PC-9 (cell line): ENCODE data around the gene ANKRD39. TPM values are rescaled to one million over a fixed set of nuclear protein-coding genes. Genes with fewer than 3 reads are reported as not detected.

Experiments
- BruUV-seq: library from RNA; stranded (reverse); fragments of 400-500 nt; replicated peaks from 2 replicates; lab custom pipeline; 2021; lab: Mats Ljungman, UMichigan
- CTCF ChIA-PET: fragments of 300-600 bp; sonication (Branson Sonifier 250); formaldehyde crosslinking; loops from one replicate; lab custom pipeline; 2022; ENCODE audit warnings: antibody characterized with exemption; lab: Charles Lee
- POLR2A ChIA-PET: fragments of 300-600 bp; sonication (Branson Sonifier 250); formaldehyde crosslinking; loops from one replicate; lab custom pipeline; 2022; ENCODE audit warnings: antibody characterized with exemption; ENCODE audit not compliant: unreplicated experiment; lab: Charles Lee
- DNase-seq, 2 experiments: peaks; one replicate each; pipeline versions ENCODE4 v3.0.0 to v3.0.0-alpha.2; 2015 to 2022; ENCODE audit warnings: mixed read lengths in 1 of 2
- H2AFZ ChIP-seq: fragments of 200-600 bp; sonication (generic); 2 replicates; pipeline ENCODE4 v1.8.1; 2017; ENCODE audit warnings: antibody characterized with exemption
- H3F3A ChIP-seq: fragments of 200-600 bp; sonication (generic); 2 replicates; pipeline ENCODE4 v1.8.1; 2017; ENCODE audit warnings: antibody characterized with exemption, mild to moderate bottlenecking, low read depth; ENCODE audit not compliant: insufficient read depth
- H3K27ac ChIP-seq: fragments of 200-600 bp; sonication (generic); 2 replicates; pipeline ENCODE4 v1.6.1; 2016; ENCODE audit warnings: mixed run types
- H3K27me3 ChIP-seq: fragments of 200-600 bp; sonication (generic); 2 replicates; pipeline ENCODE4 v1.6.1; 2016; ENCODE audit warnings: low read depth, mixed run types; ENCODE audit not compliant: insufficient read depth
- H3K36me3 ChIP-seq: fragments of 200-600 bp; sonication (generic); 2 replicates; pipeline ENCODE4 v1.6.1; 2016; ENCODE audit warnings: low read depth, mixed run types
- H3K4me1 ChIP-seq: fragments of 200-600 bp; sonication (generic); replicated peaks from 2 replicates; pipeline ENCODE4 v1.6.1; 2016; ENCODE audit warnings: mixed run types; ENCODE audit not compliant: insufficient read depth
- H3K4me2 ChIP-seq: fragments of 200-600 bp; sonication (generic); 2 replicates; pipeline ENCODE4 v1.6.1; 2017; ENCODE audit warnings: mixed run types
- H3K4me3 ChIP-seq: fragments of 200-600 bp; sonication (generic); 2 replicates; pipeline ENCODE4 v1.6.1; 2016; ENCODE audit warnings: mixed run types
- H3K79me2 ChIP-seq: fragments of 200-600 bp; sonication (generic); 2 replicates; pipeline ENCODE4 v1.6.1; 2017; ENCODE audit warnings: low read depth, mixed run types
- H3K9me2 ChIP-seq: fragments of 200-600 bp; sonication (generic); 2 replicates; pipeline ENCODE4 v1.8.1; 2017; ENCODE audit warnings: mild to moderate bottlenecking; ENCODE audit not compliant: insufficient read depth
- H3K9me3 ChIP-seq: fragments of 200-600 bp; sonication (generic); 2 replicates; pipeline ENCODE4 v1.8.1; 2016; ENCODE audit warnings: low read depth; ENCODE audit not compliant: insufficient read depth
- H4K20me1 ChIP-seq: fragments of 200-600 bp; sonication (generic); 2 replicates; pipeline ENCODE4 v1.8.1; 2017; ENCODE audit not compliant: insufficient read depth
- CTCF ChIP-seq: fragments of 200-600 bp; sonication (generic); conservative IDR thresholded peaks from 2 replicates; pipeline ENCODE4 v1.6.1; 2017; ENCODE audit warnings: mixed run types, antibody characterized with exemption, mild to moderate bottlenecking, moderate library complexity
- EZH2 ChIP-seq: fragments of 200-600 bp; sonication (generic); IDR thresholded peaks from 2 replicates; pipeline ENCODE4 v1.8.0; 2017; ENCODE audit warnings: antibody characterized with exemption, low read depth
- intact Hi-C: fragments of 100-400 bp; cut with micrococcal nuclease; formaldehyde crosslinking; loops from one replicate; pipeline ENCODE4 v1.10.0; 2022; ENCODE audit not compliant: unreplicated experiment
- total RNA-seq: library from RNA; stranded (reverse); gene quantifications from 2 replicates; pipeline ENCODE4 v1.2.3, GENCODE V29; 2021

ANKRD39 gene
- total RNA-seq, 1 experiment from 2014 or later: 19.0 TPM

GRCh38 chr2:96882230-96882629, 24.4 kb upstream of the ANKRD39 start:
- Histone ChIP-seq H3K4me2 (peak overlapping the region; percentile 35; the same call in 1 of the 2 replicates), H3K36me3 (no peaks in the 10 kb centered on the region)
- DNase-seq: no peak

GRCh38 chr2:96881349-96882195, 23.8 kb upstream of the ANKRD39 start:
- TF ChIP-seq EZH2 (no peak), CTCF (no peak)
- peak overlapping the region; percentile 35 for H3K4me2 ChIP-seq
- H3K4me1 ChIP-seq: peaks cover 87% of the 10 kb centered on the region
- no peaks in the 10 kb centered on the region for H3K9me3 ChIP-seq
- H3K79me2 ChIP-seq: no peaks in the 10 kb centered on the region
- no peak overlapping the region for H3K27ac ChIP-seq
- intact Hi-C loops: no loop called here
- no peaks in the 10 kb centered on the region for H4K20me1 ChIP-seq
- H3K9me2 ChIP-seq: no peaks in the 10 kb centered on the region
- no peaks in the 10 kb centered on the region for H3K36me3 ChIP-seq
- ChIA-PET POLR2A (no interaction called here), CTCF (no interaction called here)
- H2AFZ ChIP-seq: no peak overlapping the region
- no peaks in the 10 kb centered on the region for H3K27me3 ChIP-seq
- no peak for DNase-seq
- peaks cover 19% of the 10 kb centered on the region for H3F3A ChIP-seq
- BruUV-seq: no TSS peak
- no peak overlapping the region for H3K4me3 ChIP-seq

More at GRCh38 chr2:96882230-96882629, 24.4 kb upstream of the ANKRD39 start:
- Histone ChIP-seq H3K4me1 (peaks cover 87% of the 10 kb centered on the region), H3F3A (peaks cover 26% of the 10 kb centered on the region), H3K79me2 (no peaks in the 10 kb centered on the region), H3K9me2 (no peaks in the 10 kb centered on the region), H3K9me3 (no peaks in the 10 kb centered on the region), H4K20me1 (no peaks in the 10 kb centered on the region), H3K27ac (no peak overlapping the region), H3K27me3 (no peaks in the 10 kb centered on the region), H2AFZ (no peak overlapping the region), H3K4me3 (no peak overlapping the region)
- intact Hi-C loops: no loop called here
- BruUV-seq: no TSS peak
- CTCF ChIA-PET: no interaction called here
- TF ChIP-seq CTCF: no peak
- no peak for TF ChIP-seq EZH2
- POLR2A ChIA-PET: no interaction called here

- no peaks in the 10 kb centered on the region for H3K9me3 ChIP-seq
- H3K27me3 ChIP-seq: no peaks in the 10 kb centered on the region
- DNase-seq: no peak
- no peaks in the 10 kb centered on the region for H4K20me1 ChIP-seq
- H3K79me2 ChIP-seq: no peaks in the 10 kb centered on the region
- H3K27ac ChIP-seq: no peak overlapping the region
- TF ChIP-seq EZH2 (no peak), CTCF (no peak)
- no peaks in the 10 kb centered on the region for H3K9me2 ChIP-seq
- ChIA-PET POLR2A (no interaction called here), CTCF (no interaction called here)
- intact Hi-C loops: no loop called here
- H3K36me3 ChIP-seq: no peaks in the 10 kb centered on the region
- H3K4me3 ChIP-seq: no peak overlapping the region
- no peak overlapping the region for H3K4me2 ChIP-seq
- peaks cover 16% of the 10 kb centered on the region for H3F3A ChIP-seq
- no TSS peak for BruUV-seq
- no peak overlapping the region for H2AFZ ChIP-seq
- H3K4me1 ChIP-seq: peaks cover 87% of the 10 kb centered on the region
Observed at GRCh38 chr2:96880891-96881273, 23.1 kb upstream of the ANKRD39 start.
